ENCODE results near the gene MARK3.

DNA sequence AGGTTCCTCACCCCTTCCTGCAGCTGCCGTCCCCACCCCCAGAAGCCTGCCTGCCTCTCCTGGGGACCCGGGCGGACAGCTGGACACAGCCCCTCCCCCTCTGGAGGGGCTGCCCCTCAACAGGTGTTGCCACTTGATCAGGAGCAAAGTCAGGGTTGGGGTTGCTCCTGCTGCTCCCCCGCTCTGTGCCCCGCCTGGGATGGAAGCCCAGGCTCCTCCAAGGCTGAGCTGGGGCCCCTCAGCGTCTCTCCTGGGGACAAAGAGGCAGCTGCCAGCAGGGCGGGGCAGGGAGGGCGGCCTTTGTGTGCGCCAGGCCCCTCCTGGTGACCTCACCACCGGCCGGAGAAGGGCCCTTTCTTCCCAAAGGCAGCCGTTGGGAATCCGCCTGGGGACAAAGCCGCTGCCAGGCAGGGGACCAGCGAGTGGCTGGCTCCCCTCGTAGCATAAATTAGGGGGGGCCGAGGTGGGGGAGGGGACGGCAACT lies 157.4 kb downstream of the MARK3 start:
- TF ChIP-seq, protein P1, sequence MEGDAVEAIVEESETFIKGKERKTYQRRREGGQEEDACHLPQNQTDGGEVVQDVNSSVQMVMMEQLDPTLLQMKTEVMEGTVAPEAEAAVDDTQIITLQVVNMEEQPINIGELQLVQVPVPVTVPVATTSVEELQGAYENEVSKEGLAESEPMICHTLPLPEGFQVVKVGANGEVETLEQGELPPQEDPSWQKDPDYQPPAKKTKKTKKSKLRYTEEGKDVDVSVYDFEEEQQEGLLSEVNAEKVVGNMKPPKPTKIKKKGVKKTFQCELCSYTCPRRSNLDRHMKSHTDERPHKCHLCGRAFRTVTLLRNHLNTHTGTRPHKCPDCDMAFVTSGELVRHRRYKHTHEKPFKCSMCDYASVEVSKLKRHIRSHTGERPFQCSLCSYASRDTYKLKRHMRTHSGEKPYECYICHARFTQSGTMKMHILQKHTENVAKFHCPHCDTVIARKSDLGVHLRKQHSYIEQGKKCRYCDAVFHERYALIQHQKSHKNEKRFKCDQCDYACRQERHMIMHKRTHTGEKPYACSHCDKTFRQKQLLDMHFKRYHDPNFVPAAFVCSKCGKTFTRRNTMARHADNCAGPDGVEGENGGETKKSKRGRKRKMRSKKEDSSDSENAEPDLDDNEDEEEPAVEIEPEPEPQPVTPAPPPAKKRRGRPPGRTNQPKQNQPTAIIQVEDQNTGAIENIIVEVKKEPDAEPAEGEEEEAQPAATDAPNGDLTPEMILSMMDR (conservative IDR thresholded peaks at IDR 0.05) = no peak
- TF ChIP-seq ZFX (IDR thresholded peaks at IDR 0.05) = no peak
